ENCODE measurements around the gene PARL. TPM values are rescaled to one million over a fixed set of nuclear protein-coding genes. Genes with fewer than 3 reads are reported as not detected.

Gene PARL
- total and polyA plus RNA-seq, 2 of the 8 experiments (the other 6 are each of a cell fraction or from before 2014, with no cell fraction given) = 62.7 to 85.0 TPM

- TF ChIP-seq CHD7 (IDR thresholded peaks at IDR 0.05; ENCODE audit: insufficient replicate concordance, low read length) = no peak
- no peak for TF ChIP-seq ATF3 (IDR thresholded peaks at IDR 0.05; ENCODE audit: insufficient read depth, low read depth, low read length)
- no peak for TF ChIP-seq CREB1 (IDR thresholded peaks at IDR 0.05)
- TF ChIP-seq SP2 (IDR thresholded peaks at IDR 0.05; ENCODE audit: low read length) = no peak
- TF ChIP-seq POLR2A (IDR thresholded peaks at IDR 0.05; ENCODE audit: control extremely low read depth in 1 of 2, low read depth in 2 of 2, low read length in 2 of 2) = no peak
- no peak for TF ChIP-seq POLR2AphosphoS5 (IDR thresholded peaks at IDR 0.05; ENCODE audit: low read depth, low read length)
- TF ChIP-seq BACH1 (IDR thresholded peaks at IDR 0.05; ENCODE audit: low read length) = no peak
- no peak for TF ChIP-seq GTF2F1 (IDR thresholded peaks at IDR 0.05; ENCODE audit: borderline replicate concordance, low read depth, low read length)
- no peak for TF ChIP-seq JUND (IDR thresholded peaks at IDR 0.05; ENCODE audit: low read length)
- TF ChIP-seq SUZ12 (IDR thresholded peaks at IDR 0.05; ENCODE audit: low read length) = no peak
These were observed 30.2 kb downstream of the PARL start (continued) for GRCh38 chr3:183854318-183855035.

All from H1 (cell line).